Adrenal gland (tissue), 12 donors: ENCODE measurements around the gene EVC. TPM values are rescaled to one million over a fixed set of nuclear protein-coding genes. Genes with fewer than 3 reads are reported as not detected.

Experiments used
- DNase-seq, 7 donors: peaks; one replicate each; pipeline ENCODE4 v3.0.0-alpha.2; 2019 to 2020
- H3K27ac ChIP-seq, 5 donors: fragments of 200-600 bp; sonication (generic) in 4 of 5; 1 replicate in 3 of 5; 2 replicates in 2 of 5; pipeline versions ENCODE4 v1.5.1 to v1.8.0; 2016 to 2020; ENCODE audit warnings: mild to moderate bottlenecking in 1 of 5
- H3K27me3 ChIP-seq: fragments of 200-600 bp; 2 replicates; pipeline ENCODE4 v1.8.0; 2021
- H3K36me3 ChIP-seq, 2 donors: fragments of 200-600 bp; replicated peaks in 1 of 2; 1 replicate in 1 of 2; 2 replicates in 1 of 2; pipeline versions ENCODE4 v1.5.1 to v1.8.0; 2018 to 2022
- H3K4me1 ChIP-seq, 2 donors: fragments of 200-600 bp; replicated peaks in 1 of 2; 1 replicate in 1 of 2; 2 replicates in 1 of 2; pipeline versions ENCODE4 v1.5.1 to v1.8.0; 2018 to 2021
- H3K4me3 ChIP-seq, 4 donors: fragments of 200-600 bp; sonication (generic) in 3 of 4; one replicate each; pipeline ENCODE4 v1.5.1; 2016 to 2018
- H3K9me3 ChIP-seq, 3 donors: fragments of 200-600 bp; sonication (generic) in 1 of 3; replicated peaks in 1 of 3; 1 replicate in 2 of 3; 2 replicates in 1 of 3; pipeline versions ENCODE4 v1.5.1 to v1.8.0; 2016 to 2021
- POLR2A ChIP-seq, 2 donors: fragments of 450-650 bp; IDR thresholded peaks; one replicate each; pipeline ENCODE4 v1.6.1; 2017; ENCODE audit warnings: antibody characterized with exemption in 2 of 2, mild to moderate bottlenecking in 2 of 2, moderate library complexity in 1 of 2
- WGBS, 4 donors: extraction: QIAGEN DNeasy Blood & Tissue Kit in 2 of 4; methylation state at CpG; one replicate each; pipeline versions ENCODE4 v1.1.5 to v1.1.7; 2013 to 2017; 5-methylcytosine and 5-hydroxymethylcytosine counted together
- intact Hi-C, 2 donors: fragments of 100-400 bp; cut with DNase I; formaldehyde crosslinking; loops; one replicate each; pipeline versions ENCODE4 v1.14.1 to v1.15.0; 2022 to 2023
- polyA plus RNA-seq, 3 donors: library from polyadenylated mRNA; stranded (reverse); fragments of 200-250 nt in 2 of 3; fragments of 350-450 nt in 1 of 3; fragmentation: Illumina TruSeq in 1 of 3; extraction: RNeasy Lipid Tissue Mini Kit (QIAGEN cat#74804) in 1 of 3; gene quantifications; one replicate each; pipeline ENCODE4 v1.2.3, GENCODE V29; 2013 to 2014
- total RNA-seq, 9 donors: library from RNA; depleted of rRNA in 4 of 9; stranded (reverse); fragments of >200 nt in 4 of 9; fragments of 120-200 nt in 1 of 9; fragmentation: NEBNext Ultra II Directional in 1 of 9; extraction: Animal tissue kit (Norgen Biotek cat#: 25700) in 1 of 9; gene quantifications; one replicate each; pipeline versions ENCODE4 v1.1.0 to v1.2.4, GENCODE V29; 2013 to 2023
- TF ChIP-seq, protein P1 (sequence below), 6 experiments: fragments of 450-650 bp in 4 of 6; fragments of 200-600 bp in 2 of 6; sonication (generic) in 1 of 6; IDR thresholded peaks; 1 replicate in 5 of 6; 2 replicates in 1 of 6; pipeline versions ENCODE4 v1.5.1 to v1.8.0; 2016 to 2021; ENCODE audit warnings: antibody characterized with exemption in 6 of 6, mild to moderate bottlenecking in 2 of 6, moderate library complexity in 1 of 6
- donor health status: healthy with polysubstance abuse.
- donor health status: Bipolar disorder and iron deficiency.
- donor health status: DM: yes; HTN: yes; CAD: no.
- donor health status: DM: no; HTN: no; CAD: no.
- donor health status: DM: no; HTN: no; CAD: no.
- donor health status: DM: yes; HTN: yes; CAD: no.

The EVC gene
- total and polyA plus RNA-seq, 12 donors: 1.0 to 23.7 (median 10.1) TPM

DNA sequence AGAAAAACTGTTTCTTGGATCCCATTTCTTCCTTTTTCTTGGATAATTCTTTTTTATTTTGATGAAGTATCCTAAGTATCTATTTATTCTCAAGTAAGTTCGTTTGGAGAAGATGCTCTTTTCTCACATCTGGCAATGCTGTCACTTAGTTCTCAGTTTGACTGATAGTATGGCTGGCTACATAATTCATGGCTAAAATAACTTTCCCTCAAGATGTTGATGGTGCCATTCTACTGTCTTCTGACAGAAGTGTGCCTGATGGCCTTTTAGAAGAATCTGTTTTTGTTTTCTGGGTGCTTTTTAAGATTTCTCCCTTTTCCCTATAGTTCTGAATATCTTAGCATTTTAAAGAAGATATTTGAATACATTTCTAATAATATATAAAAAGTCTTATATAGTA, 44.3 kb upstream of the EVC start:
- 48 to 70% (median 61%) methylated on average over 1 of the region's 1 CpG for WGBS, 4 donors

DNA sequence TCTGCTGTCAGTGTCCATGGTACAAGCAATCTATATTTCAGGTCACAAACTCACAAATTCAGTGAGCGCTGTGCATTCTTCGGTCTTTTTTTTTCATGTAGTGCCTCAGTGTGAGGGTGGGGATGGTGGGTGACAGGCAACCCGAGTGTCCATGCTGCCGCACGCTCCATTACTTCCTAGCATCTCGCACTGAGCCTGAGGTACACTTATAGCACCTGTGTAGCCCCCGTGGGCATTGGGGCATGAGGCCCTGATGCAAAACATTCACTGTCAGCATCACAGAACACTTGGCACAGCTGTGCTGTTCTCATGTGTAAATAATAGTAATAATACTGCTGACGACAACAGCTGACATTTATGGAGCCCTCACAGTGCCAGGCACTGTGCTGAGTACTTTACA, 34.2 kb upstream of the EVC start:
- intact Hi-C loops: no loop called here
- Histone ChIP-seq H3K36me3 (no peaks in the 10 kb centered on the region), H3K27me3 (no peaks in the 10 kb centered on the region), H3K27ac (no peak overlapping the region), H3K9me3 (no peaks in the 10 kb centered on the region), H3K4me1 (no peaks in the 10 kb centered on the region), H3K4me3 (no peak overlapping the region)
- 92 to 96% (median 94%) methylated on average over 8 of the region's 8 CpGs for WGBS, 4 donors
- TF ChIP-seq POLR2A (IDR thresholded peaks at IDR 0.05): no peak
- TF ChIP-seq, protein P1, sequence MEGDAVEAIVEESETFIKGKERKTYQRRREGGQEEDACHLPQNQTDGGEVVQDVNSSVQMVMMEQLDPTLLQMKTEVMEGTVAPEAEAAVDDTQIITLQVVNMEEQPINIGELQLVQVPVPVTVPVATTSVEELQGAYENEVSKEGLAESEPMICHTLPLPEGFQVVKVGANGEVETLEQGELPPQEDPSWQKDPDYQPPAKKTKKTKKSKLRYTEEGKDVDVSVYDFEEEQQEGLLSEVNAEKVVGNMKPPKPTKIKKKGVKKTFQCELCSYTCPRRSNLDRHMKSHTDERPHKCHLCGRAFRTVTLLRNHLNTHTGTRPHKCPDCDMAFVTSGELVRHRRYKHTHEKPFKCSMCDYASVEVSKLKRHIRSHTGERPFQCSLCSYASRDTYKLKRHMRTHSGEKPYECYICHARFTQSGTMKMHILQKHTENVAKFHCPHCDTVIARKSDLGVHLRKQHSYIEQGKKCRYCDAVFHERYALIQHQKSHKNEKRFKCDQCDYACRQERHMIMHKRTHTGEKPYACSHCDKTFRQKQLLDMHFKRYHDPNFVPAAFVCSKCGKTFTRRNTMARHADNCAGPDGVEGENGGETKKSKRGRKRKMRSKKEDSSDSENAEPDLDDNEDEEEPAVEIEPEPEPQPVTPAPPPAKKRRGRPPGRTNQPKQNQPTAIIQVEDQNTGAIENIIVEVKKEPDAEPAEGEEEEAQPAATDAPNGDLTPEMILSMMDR (IDR thresholded peaks at IDR 0.05): no peak
- no peak for DNase-seq

More for the DNA sequence above, 44.3 kb upstream of the EVC start:
- TF ChIP-seq POLR2A (IDR thresholded peaks at IDR 0.05): no peak
- TF ChIP-seq, protein P1 (IDR thresholded peaks at IDR 0.05): no peak
- Histone ChIP-seq H3K36me3 (no peaks in the 10 kb centered on the region), H3K27ac (no peak overlapping the region), H3K9me3 (no peaks in the 10 kb centered on the region), H3K4me1 (no peaks in the 10 kb centered on the region), H3K27me3 (no peaks in the 10 kb centered on the region), H3K4me3 (no peak overlapping the region)
- intact Hi-C loops: no loop called here
- no peak for DNase-seq

DNA sequence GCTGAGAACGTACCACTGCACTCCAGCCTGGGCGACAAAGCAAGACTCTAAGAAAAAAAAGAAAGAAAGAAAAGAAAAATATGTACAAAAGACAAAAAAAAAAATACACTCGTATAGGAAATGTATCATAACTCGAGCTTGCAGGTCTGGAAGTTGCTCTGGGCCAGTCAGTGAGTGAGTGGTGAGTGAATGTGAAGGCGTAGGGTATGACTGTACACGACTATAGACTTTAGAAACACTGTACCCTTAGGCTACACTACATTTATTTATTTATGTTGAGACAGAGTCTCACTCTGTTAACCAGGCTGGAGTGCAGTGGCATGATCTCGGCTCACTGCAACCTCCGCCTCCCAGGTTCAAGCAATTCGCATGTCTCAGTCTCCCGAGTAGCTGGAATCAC, 32.0 kb upstream of the EVC start:
- DNase-seq: no peak
- no peaks in the 10 kb centered on the region for H3K36me3 ChIP-seq
- no peaks in the 10 kb centered on the region for H3K4me1 ChIP-seq
- intact Hi-C loops: no loop called here
- no peaks in the 10 kb centered on the region for H3K9me3 ChIP-seq
- WGBS, 4 donors: 89 to 92% (median 90%) methylated on average over 10 of the region's 10 CpGs
- H3K27ac ChIP-seq: no peak overlapping the region
- no peaks in the 10 kb centered on the region for H3K27me3 ChIP-seq
- no peak overlapping the region for H3K4me3 ChIP-seq
- TF ChIP-seq, protein P1 (IDR thresholded peaks at IDR 0.05): no peak
- TF ChIP-seq POLR2A (IDR thresholded peaks at IDR 0.05): no peak

DNA sequence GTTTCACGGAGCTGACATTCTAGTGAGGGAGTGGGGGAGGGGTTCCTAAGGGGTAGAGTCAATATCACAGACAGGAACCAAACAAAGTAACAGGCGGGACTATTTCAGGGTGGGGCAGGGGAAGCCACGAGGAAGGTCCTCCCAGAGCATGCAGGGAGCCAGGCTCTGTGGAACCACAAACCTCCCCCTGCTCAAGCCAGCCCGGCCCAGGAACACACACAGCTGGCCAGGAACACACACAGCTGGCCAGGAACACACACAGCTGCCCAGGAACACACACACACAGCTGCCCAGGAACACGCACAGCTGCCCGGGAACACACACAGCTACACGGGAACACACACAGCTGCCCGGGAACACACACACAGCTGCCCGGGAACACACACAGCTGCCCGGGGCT, 27.4 kb upstream of the EVC start:
- 70 to 81% (median 74%) methylated on average over 8 to 10 of the region's 10 CpGs for WGBS, 4 donors
- H3K36me3 ChIP-seq: peaks cover 0 to 6% of the 10 kb centered on the region in 2 donors

More for the DNA sequence above, 27.4 kb upstream of the EVC start:
- H3K9me3 ChIP-seq: no peaks in the 10 kb centered on the region
- TF ChIP-seq, protein P1 (IDR thresholded peaks at IDR 0.05): no peak
- TF ChIP-seq POLR2A (IDR thresholded peaks at IDR 0.05): no peak
- H3K27ac ChIP-seq: no peak overlapping the region
- DNase-seq: no peak
- no peaks in the 10 kb centered on the region for H3K4me1 ChIP-seq
- no peaks in the 10 kb centered on the region for H3K27me3 ChIP-seq
- H3K4me3 ChIP-seq: no peak overlapping the region
- intact Hi-C loops: no loop called here
